GM12892 (cell line): Measurements from ENCODE around the gene LDLRAD3.

Experiments
- POLR2A ChIP-seq: IDR thresholded peaks from 2 replicates; pipeline ENCODE4 v1.6.1; 2011; ENCODE audit warnings: low read depth, low read length, control low read depth
- POLR2AphosphoS5 ChIP-seq: IDR thresholded peaks from 2 replicates; pipeline ENCODE4 v1.6.1; 2011; ENCODE audit warnings: low read depth, low read length, control low read depth
- TAF1 ChIP-seq: IDR thresholded peaks from 2 replicates; pipeline ENCODE4 v1.6.1; 2011; ENCODE audit warnings: low read depth, mild to moderate bottlenecking, control low read depth, low read length, borderline replicate concordance

- no peak for TF ChIP-seq POLR2A
- TF ChIP-seq POLR2AphosphoS5, result no peak
- no peak for TF ChIP-seq TAF1
Observed at GRCh38 chr11:36057379-36058042, 113.6 kb downstream of the LDLRAD3 start.
